Measurements from ENCODE around the gene MELK.
A peak's percentile ranks its signal among the peaks of the same experiment; 100 is the strongest.
"Not testable (repeated sequence)": the region's sequence is repeated elsewhere in the genome, so short reads cannot be mapped to it uniquely, and the experiment has no call there.

Gene MELK

GRCh38 chr9:36572515-36573418 is at the start of gene MELK:
MELK (plus strand) TSS chr9:36572895; CDS start chr9:36581682, 8,787 bp downstream.
- DNase-seq (ENCODE audit: low read depth): peak; percentile 91

GRCh38 chr9:36530224-36530623 is 42.5 kb upstream of the MELK start:
- no peak for DNase-seq (ENCODE audit: low read depth)

GRCh38 chr9:36532353-36532752 is 40.3 kb upstream of the MELK start:
- DNase-seq (ENCODE audit: low read depth): no peak

- DNase-seq (ENCODE audit: low read depth): not testable (repeated sequence)
These were observed 39.0 kb upstream of the MELK start for GRCh38 chr9:36533726-36534125.

GRCh38 chr9:36535107-36535506 is 37.6 kb upstream of the MELK start:
- DNase-seq (ENCODE audit: low read depth): no peak

GRCh38 chr9:36537861-36538260 is 34.8 kb upstream of the MELK start:
- DNase-seq (ENCODE audit: low read depth): no peak

- DNase-seq (ENCODE audit: low read depth): no peak
These were observed 30.3 kb upstream of the MELK start for GRCh38 chr9:36542355-36542754.

GRCh38 chr9:36543916-36544315 is 28.8 kb upstream of the MELK start:
- DNase-seq (ENCODE audit: low read depth): no peak

- no peak for DNase-seq (ENCODE audit: low read depth)
These were observed 25.1 kb upstream of the MELK start for GRCh38 chr9:36547598-36547997.

GRCh38 chr9:36548454-36548853 is 24.2 kb upstream of the MELK start:
- DNase-seq (ENCODE audit: low read depth): no peak

- no peak for DNase-seq (ENCODE audit: low read depth)
These were observed 22.6 kb upstream of the MELK start for GRCh38 chr9:36550135-36550534.

- not testable (repeated sequence) for DNase-seq (ENCODE audit: low read depth)
These were observed 22.0 kb upstream of the MELK start for GRCh38 chr9:36550631-36551098.

GRCh38 chr9:36551129-36551528 is 21.6 kb upstream of the MELK start:
- no peak for DNase-seq (ENCODE audit: low read depth)

GRCh38 chr9:36551910-36552309 is 20.8 kb upstream of the MELK start:
- DNase-seq (ENCODE audit: low read depth): no peak

- no peak for DNase-seq (ENCODE audit: low read depth)
These were observed 13.5 kb upstream of the MELK start for GRCh38 chr9:36559036-36559695.

GRCh38 chr9:36560771-36561170 is 11.9 kb upstream of the MELK start:
- no peak for DNase-seq (ENCODE audit: low read depth)

- DNase-seq (ENCODE audit: low read depth): not testable (repeated sequence)
These were observed 9.9 kb upstream of the MELK start for GRCh38 chr9:36562801-36563200.

GRCh38 chr9:36566813-36567221 is 5.9 kb upstream of the MELK start:
- no peak for DNase-seq (ENCODE audit: low read depth)

- DNase-seq (ENCODE audit: low read depth): not testable (repeated sequence)
These were observed 4.0 kb upstream of the MELK start for GRCh38 chr9:36568681-36569080.

- DNase-seq (ENCODE audit: low read depth): no peak
These were observed 1.4 kb upstream of the MELK start for GRCh38 chr9:36571333-36571732.

GRCh38 chr9:36574045-36574444 is 1.4 kb downstream of the MELK start:
- DNase-seq (ENCODE audit: low read depth): not testable (repeated sequence)

- no peak for DNase-seq (ENCODE audit: low read depth)
These were observed 2.8 kb downstream of the MELK start for GRCh38 chr9:36575411-36575882.

- no peak for DNase-seq (ENCODE audit: low read depth)
These were observed 4.2 kb downstream of the MELK start for GRCh38 chr9:36576866-36577265.
